Measurements from ENCODE around the gene DFFA. TPM values are rescaled to one million over a fixed set of nuclear protein-coding genes. Genes with fewer than 3 reads are reported as not detected.
"Not testable (repeated sequence)": the region's sequence is repeated elsewhere in the genome, so short reads cannot be mapped to it uniquely, and the experiment has no call there.

The DFFA gene
- total RNA-seq, 2 donors from 2014 or later: 19.2 to 38.0 TPM

DNA sequence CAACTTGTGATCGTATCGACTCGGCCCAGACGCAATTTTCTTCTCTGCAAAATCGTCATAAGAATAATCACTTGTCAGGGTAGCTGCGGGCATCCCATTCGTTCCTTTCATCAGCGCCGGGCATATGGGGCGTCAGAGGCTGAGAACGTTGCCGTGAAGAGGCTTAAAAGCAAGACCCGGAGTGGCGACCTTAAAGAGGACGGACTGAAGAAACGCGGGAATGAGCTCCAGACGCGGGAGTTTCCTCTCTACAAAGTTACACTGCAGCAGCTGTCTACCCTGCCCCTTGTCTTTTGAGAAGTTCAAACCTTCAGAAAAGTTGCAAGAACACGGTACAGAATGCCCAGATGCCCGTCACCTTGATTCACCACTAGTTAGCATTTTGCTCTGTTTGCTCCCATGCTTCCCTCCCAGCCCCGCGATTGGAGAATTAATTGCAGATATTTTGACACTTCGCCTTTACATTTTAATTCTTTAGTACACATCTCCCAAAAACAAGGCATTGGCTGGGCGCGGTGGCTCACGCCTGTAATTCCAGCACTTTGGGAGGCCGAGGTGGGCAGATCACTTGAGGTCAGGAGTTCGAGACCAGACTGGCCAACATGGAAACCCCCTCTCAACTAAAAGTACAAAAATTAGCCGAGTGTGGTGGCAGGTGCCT lies 41.1 kb downstream of the DFFA start:
- H3K9me3 ChIP-seq: no peaks in the 10 kb centered on the region
- TF ChIP-seq, protein P1, sequence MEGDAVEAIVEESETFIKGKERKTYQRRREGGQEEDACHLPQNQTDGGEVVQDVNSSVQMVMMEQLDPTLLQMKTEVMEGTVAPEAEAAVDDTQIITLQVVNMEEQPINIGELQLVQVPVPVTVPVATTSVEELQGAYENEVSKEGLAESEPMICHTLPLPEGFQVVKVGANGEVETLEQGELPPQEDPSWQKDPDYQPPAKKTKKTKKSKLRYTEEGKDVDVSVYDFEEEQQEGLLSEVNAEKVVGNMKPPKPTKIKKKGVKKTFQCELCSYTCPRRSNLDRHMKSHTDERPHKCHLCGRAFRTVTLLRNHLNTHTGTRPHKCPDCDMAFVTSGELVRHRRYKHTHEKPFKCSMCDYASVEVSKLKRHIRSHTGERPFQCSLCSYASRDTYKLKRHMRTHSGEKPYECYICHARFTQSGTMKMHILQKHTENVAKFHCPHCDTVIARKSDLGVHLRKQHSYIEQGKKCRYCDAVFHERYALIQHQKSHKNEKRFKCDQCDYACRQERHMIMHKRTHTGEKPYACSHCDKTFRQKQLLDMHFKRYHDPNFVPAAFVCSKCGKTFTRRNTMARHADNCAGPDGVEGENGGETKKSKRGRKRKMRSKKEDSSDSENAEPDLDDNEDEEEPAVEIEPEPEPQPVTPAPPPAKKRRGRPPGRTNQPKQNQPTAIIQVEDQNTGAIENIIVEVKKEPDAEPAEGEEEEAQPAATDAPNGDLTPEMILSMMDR (IDR thresholded peaks at IDR 0.05): no peak
- no peaks in the 10 kb centered on the region for H3K27me3 ChIP-seq
- H3K36me3 ChIP-seq: no peaks in the 10 kb centered on the region
- H3K4me3 ChIP-seq: peak overlapping the region; percentile 72
- peaks cover 4% of the 10 kb centered on the region for H3K4me1 ChIP-seq
- H3K9ac ChIP-seq (ENCODE audit: low read depth in 2 of 2, low read length in 2 of 2): peak overlapping the region; percentile 85
- peak overlapping the region; percentile 21 for H3K27ac ChIP-seq
- intact Hi-C loops (cut with DNase I): loop anchor here (2.0 to 5.0 kb wide), 2 partner anchors 46 to 64 kb away; no protein-coding TSS in a partner anchor
- DNase-seq: peak; percentile 37

DNA sequence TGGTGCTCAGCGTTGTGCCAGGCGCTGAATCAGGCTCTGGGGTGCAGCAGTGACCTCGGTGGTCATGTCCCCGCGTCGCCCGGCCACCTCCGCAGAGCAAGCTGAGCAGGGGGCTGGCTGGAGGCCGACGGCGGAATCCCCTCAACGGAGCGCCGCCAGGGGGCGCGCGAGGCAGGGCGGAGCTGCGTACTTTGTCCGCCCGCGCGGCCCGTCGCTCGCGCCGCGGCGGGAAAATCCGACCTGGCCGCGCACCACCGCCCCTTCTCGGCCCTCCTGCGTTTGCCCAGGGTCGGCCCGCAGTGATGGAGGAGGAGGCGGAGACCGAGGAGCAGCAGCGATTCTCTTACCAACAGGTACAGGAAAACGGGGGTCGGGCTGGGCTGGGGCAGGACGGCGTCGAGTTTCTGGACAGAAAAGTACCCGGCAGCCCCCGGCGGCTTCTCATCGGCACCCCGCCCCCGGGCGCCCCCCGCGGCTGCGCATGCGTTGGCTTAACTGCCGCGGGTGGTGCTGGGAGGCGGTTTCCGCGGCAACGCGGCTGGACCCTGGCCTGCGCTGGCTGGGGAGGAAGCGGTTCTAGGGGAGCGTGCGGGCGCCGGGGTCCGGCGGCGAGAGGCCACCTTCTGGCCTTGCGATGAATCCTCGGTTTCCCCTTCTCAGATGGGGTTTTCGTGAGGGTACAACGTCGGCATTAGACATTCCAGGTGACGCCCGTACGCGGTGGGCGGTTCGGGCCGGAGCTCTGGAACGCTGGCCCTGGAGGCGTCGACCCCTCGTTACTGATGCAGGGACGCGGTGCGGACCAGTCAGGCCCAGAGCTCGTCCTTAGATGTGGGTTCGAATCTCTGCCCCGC lies 41.9 kb downstream of the DFFA start, which contains the start of gene CENPS:
CENPS (plus strand) TSS at position 218 of the 854 bp plus-strand sequence; CDS start at position 303, 85 bp downstream.
- DNase-seq: peak; percentile 92

DNA sequence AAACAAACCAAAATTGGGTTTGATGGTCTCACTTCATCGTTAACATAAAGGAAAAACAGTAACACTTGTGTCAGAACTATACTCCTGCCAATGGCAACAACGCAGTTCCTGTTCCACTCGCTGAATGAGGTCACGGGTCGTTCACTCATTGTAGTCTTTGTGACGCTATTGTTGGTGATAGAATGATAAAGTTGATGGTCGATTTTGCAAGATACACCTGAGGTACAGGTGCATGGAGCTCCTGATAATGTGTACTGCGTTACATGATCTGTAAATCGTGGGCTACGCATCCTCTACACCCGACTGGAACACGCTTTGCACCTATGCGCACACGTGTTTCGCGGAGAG lies 42.5 kb downstream of the DFFA start:
- H3K27me3 ChIP-seq: no peaks in the 10 kb centered on the region
- peak; percentile 30 for DNase-seq
- H3K27ac ChIP-seq: peak overlapping the region; percentile 21
- TF ChIP-seq, protein P1 (IDR thresholded peaks at IDR 0.05): no peak
- H3K9ac ChIP-seq (ENCODE audit: low read depth in 2 of 2, low read length in 2 of 2): peak overlapping the region; percentile 81 to 85
- peak overlapping the region; percentile 72 for H3K4me3 ChIP-seq
- no peaks in the 10 kb centered on the region for H3K36me3 ChIP-seq
- H3K4me1 ChIP-seq: peaks cover 4% of the 10 kb centered on the region
- intact Hi-C loops (cut with DNase I): loop anchor here (2.0 to 5.0 kb wide), 2 partner anchors 47 to 65 kb away; no protein-coding TSS in a partner anchor
- no peaks in the 10 kb centered on the region for H3K9me3 ChIP-seq

More for the DNA sequence above, 41.9 kb downstream of the DFFA start, which contains the start of gene CENPS:
- TF ChIP-seq, protein P1 (IDR thresholded peaks at IDR 0.05): peak; percentile 95
- H3K27ac ChIP-seq: peak within 1 kb of the TSS; percentile 21
- H3K36me3 ChIP-seq: no peaks in the 10 kb centered on the region
- H3K27me3 ChIP-seq: no peaks in the 10 kb centered on the region
- H3K4me1 ChIP-seq: peaks cover 4% of the 10 kb centered on the region
- H3K4me3 ChIP-seq: peak within 1 kb of the TSS; percentile 72
- H3K9ac ChIP-seq (ENCODE audit: low read depth in 2 of 2, low read length in 2 of 2): peak within 1 kb of the TSS; percentile 85
- intact Hi-C loops (cut with DNase I): loop anchor here (2.0 to 5.0 kb wide), 2 partner anchors 47 to 64 kb away; no protein-coding TSS in a partner anchor
- no peaks in the 10 kb centered on the region for H3K9me3 ChIP-seq

DNA sequence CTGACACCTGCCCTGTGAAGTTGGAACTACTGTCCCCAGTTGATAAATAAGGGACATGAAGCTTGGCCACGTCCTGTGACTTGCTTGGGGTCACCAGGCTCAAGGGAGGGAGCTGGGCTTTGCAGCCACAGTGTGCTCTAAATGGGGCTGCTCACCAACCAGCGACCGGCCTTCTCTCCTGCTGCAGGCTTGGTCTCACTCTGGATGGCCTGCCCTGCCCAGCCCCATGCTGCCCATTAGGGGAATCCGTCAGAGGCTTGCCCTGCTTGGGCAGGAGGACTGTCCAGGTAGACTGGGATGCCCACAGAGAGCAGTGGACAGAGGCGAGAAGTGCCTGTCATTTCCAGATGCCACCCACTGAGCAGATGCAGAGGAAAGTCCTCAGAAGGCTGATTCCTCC lies 43.3 kb downstream of the DFFA start:
- peaks cover 4% of the 10 kb centered on the region for H3K4me1 ChIP-seq
- no peak for DNase-seq
- TF ChIP-seq, protein P1 (IDR thresholded peaks at IDR 0.05): no peak
- no peaks in the 10 kb centered on the region for H3K9me3 ChIP-seq
- no peaks in the 10 kb centered on the region for H3K36me3 ChIP-seq
- no peak overlapping the region for H3K9ac ChIP-seq (ENCODE audit: low read depth in 2 of 2, low read length in 2 of 2)
- no peak overlapping the region for H3K27ac ChIP-seq
- intact Hi-C loops (cut with DNase I): loop anchor here (1.0 kb wide), 1 partner anchor 51 kb away; no protein-coding TSS in a partner anchor
- no peaks in the 10 kb centered on the region for H3K27me3 ChIP-seq
- H3K4me3 ChIP-seq: no peak overlapping the region

DNA sequence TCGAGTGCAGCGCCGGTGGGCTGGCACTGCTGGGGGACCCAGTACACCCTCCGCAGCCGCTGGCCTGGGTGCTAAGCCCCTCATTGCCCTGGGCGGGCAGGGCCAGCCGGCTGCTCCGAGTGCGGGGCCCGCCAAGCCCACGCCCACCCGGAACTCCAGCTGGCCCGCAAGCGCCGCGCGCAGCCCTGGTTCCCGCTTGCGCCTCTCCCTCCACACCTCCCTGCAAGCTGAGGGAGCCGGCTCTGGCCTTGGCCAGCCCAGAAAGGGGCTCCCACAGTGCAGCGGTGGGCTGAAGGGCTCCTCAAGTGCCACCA lies 45.8 kb downstream of the DFFA start:
- not testable (repeated sequence) for DNase-seq

DNA sequence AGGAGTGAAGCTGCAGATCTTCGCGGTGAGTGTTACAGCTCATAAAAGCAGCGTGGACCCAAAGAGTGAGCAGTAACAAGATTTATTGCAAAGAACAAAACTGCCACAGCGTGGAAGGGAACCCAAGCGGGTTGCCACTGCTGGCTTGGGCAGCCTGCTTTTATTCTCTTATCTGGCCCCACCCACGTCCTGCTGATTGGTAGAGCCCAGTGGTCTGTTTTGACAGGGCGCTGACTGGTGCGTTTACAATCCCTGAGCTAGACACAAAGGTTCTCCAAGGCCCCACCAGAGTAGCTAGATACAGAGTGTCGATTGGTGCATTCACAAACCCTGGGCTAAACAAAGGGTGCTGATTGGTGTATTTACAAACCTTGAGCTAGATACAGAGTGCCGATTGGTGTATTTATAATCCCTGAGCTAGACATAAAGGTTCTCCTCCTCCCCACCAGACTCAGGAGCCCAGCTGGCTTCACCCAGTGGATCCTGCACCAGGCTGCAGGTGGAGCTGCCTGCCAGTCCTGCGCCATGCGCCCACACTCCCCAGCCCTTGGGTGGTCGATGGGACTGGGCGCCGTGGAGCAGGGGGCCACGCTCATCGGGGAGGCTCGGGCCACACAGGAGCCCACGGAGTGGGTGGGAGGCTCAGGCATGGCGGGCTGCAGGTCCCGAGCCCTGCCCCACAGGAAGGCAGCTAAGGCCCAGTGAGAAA lies 46.3 kb downstream of the DFFA start:
- H3K9ac ChIP-seq (ENCODE audit: low read depth in 2 of 2, low read length in 2 of 2); DNase-seq; H3K4me1 ChIP-seq; H3K36me3 ChIP-seq; intact Hi-C loops (cut with DNase I); H3K27me3 ChIP-seq; H3K9me3 ChIP-seq; H3K27ac ChIP-seq; H3K4me3 ChIP-seq: not testable (repeated sequence)

More for the DNA sequence above, 45.8 kb downstream of the DFFA start:
- H3K4me3 ChIP-seq; H3K9ac ChIP-seq (ENCODE audit: low read depth in 2 of 2, low read length in 2 of 2); H3K4me1 ChIP-seq; H3K36me3 ChIP-seq; H3K27ac ChIP-seq; H3K27me3 ChIP-seq; H3K9me3 ChIP-seq; intact Hi-C loops (cut with DNase I): not testable (repeated sequence)
